ENCODE data around the gene MRGPRE. TPM values are rescaled to one million over a fixed set of nuclear protein-coding genes. Genes with fewer than 3 reads are reported as not detected.

Gene MRGPRE
- total RNA-seq, 1 experiment from 2014 or later, result not detected

GRCh38 chr11:3196161-3197043 lies 35.8 kb downstream of the MRGPRE start:
- no peak for DNase-seq (ENCODE audit: low read depth)

- DNase-seq (ENCODE audit: low read depth), result no peak
Observed at GRCh38 chr11:3195251-3196160, 36.7 kb downstream of the MRGPRE start.

GRCh38 chr11:3194016-3194816 lies 38.0 kb downstream of the MRGPRE start:
- no peak for DNase-seq (ENCODE audit: low read depth)

GRCh38 chr11:3193373-3194015 lies 38.7 kb downstream of the MRGPRE start:
- DNase-seq (ENCODE audit: low read depth), result no peak

GRCh38 chr11:3192511-3193372 lies 39.5 kb downstream of the MRGPRE start:
- DNase-seq (ENCODE audit: low read depth), result no peak

- no peak for DNase-seq (ENCODE audit: low read depth)
Observed at GRCh38 chr11:3191586-3192324, 40.5 kb downstream of the MRGPRE start.

GRCh38 chr11:3190600-3190999 lies 41.6 kb downstream of the MRGPRE start:
- no peak for DNase-seq (ENCODE audit: low read depth)

- no peak for DNase-seq (ENCODE audit: low read depth)
Observed at GRCh38 chr11:3189886-3190583, 42.2 kb downstream of the MRGPRE start.

GRCh38 chr11:3189196-3189843 lies 42.9 kb downstream of the MRGPRE start:
- DNase-seq (ENCODE audit: low read depth), result no peak

GRCh38 chr11:3188496-3189195 lies 43.6 kb downstream of the MRGPRE start:
- DNase-seq (ENCODE audit: low read depth), result no peak

GRCh38 chr11:3186166-3186953 lies 45.9 kb downstream of the MRGPRE start:
- no peak for DNase-seq (ENCODE audit: low read depth)

GRCh38 chr11:3184732-3185347 lies 47.4 kb downstream of the MRGPRE start:
- DNase-seq (ENCODE audit: low read depth), result no peak

GRCh38 chr11:3183523-3183922 lies 48.7 kb downstream of the MRGPRE start:
- no peak for DNase-seq (ENCODE audit: low read depth)

- no peak for DNase-seq (ENCODE audit: low read depth)
Observed at GRCh38 chr11:3182462-3182852, 49.8 kb downstream of the MRGPRE start.

- DNase-seq (ENCODE audit: low read depth), result no peak
Observed at GRCh38 chr11:3181725-3182461, 50.3 kb downstream of the MRGPRE start.

GRCh38 chr11:3180869-3181268 lies 51.3 kb downstream of the MRGPRE start:
- DNase-seq (ENCODE audit: low read depth), result no peak

All from Daoy (cell line).